CD4-positive, alpha-beta T cell (primary cell): ENCODE results near the gene TGFBR2. TPM values are rescaled to one million over a fixed set of nuclear protein-coding genes. Genes with fewer than 3 reads are reported as not detected.
A peak's percentile ranks its signal among the peaks of the same experiment; 100 is the strongest.

Source experiments
- ATAC-seq: fragments of 200-7000 bp; cut with Tn5 transposase; one replicate; pipeline ENCODE4 v1.10.0; 2022; ENCODE audit warnings: mild to moderate bottlenecking; ENCODE audit not compliant: poor library complexity
- CTCF ChIA-PET: fragments of 350-600 bp; sonication (Branson Sonifier 250); formaldehyde crosslinking; loops from one replicate; lab custom pipeline; 2021; ENCODE audit warnings: antibody characterized with exemption, inconsistent platforms; lab: Charles Lee
- POLR2A ChIA-PET: fragments of 350-600 bp; sonication (Branson Sonifier 250); formaldehyde crosslinking; loops from one replicate; lab custom pipeline; 2021; ENCODE audit warnings: antibody characterized with exemption, inconsistent platforms; lab: Charles Lee
- DNase-seq, 14 experiments: peaks; one replicate each; pipeline ENCODE4 v3.0.0-alpha.2; 2013 to 2020; ENCODE audit warnings: mixed read lengths in 2 of 14
- H3K27ac ChIP-seq, 2 donors: one replicate each; pipeline versions ENCODE4 v1.5.1 to v1.7.0; 2013; ENCODE audit warnings: low read length in 2 of 2, low read depth in 1 of 2, mild to moderate bottlenecking in 1 of 2
- H3K27me3 ChIP-seq, 2 experiments: 1 replicate in 1 of 2; 2 replicates in 1 of 2; pipeline versions ENCODE4 v1.6.1 to v1.7.0; 2013; ENCODE audit warnings: low read length in 2 of 2, control low read depth in 1 of 2, mild to moderate bottlenecking in 1 of 2, moderate library complexity in 1 of 2; ENCODE audit not compliant: insufficient read depth in 2 of 2, control insufficient read depth in 1 of 2
- H3K36me3 ChIP-seq: one replicate; pipeline ENCODE4 v1.6.1; 2013; ENCODE audit warnings: low read length, control low read depth; ENCODE audit not compliant: insufficient read depth
- H3K4me1 ChIP-seq: one replicate; pipeline ENCODE4 v1.6.1; 2013; ENCODE audit warnings: low read length, control low read depth; ENCODE audit not compliant: insufficient read depth
- H3K4me3 ChIP-seq: one replicate; pipeline ENCODE4 v1.5.1; 2013; ENCODE audit warnings: mild to moderate bottlenecking, low read length, moderate library complexity
- H3K9me3 ChIP-seq, 2 experiments: 1 replicate in 1 of 2; 2 replicates in 1 of 2; pipeline versions ENCODE4 v1.6.1 to v1.7.0; 2013; ENCODE audit warnings: low read length in 2 of 2, mild to moderate bottlenecking in 2 of 2, control low read depth in 1 of 2, moderate library complexity in 1 of 2; ENCODE audit not compliant: control insufficient read depth in 1 of 2, insufficient read depth in 1 of 2
- H3K27ac Mint-ChIP-seq: one replicate; pipeline ENCODE4 v1.8.0; 2020; ENCODE audit warnings: mixed read lengths
- H3K27me3 Mint-ChIP-seq: one replicate; pipeline ENCODE4 v1.8.0; 2021; ENCODE audit warnings: mixed read lengths
- H3K36me3 Mint-ChIP-seq: one replicate; pipeline ENCODE4 v1.8.0; 2021; ENCODE audit warnings: low read depth, mixed read lengths
- H3K4me1 Mint-ChIP-seq: one replicate; pipeline ENCODE4 v1.8.0; 2021; ENCODE audit warnings: low read depth, mixed read lengths
- H3K4me3 Mint-ChIP-seq: one replicate; pipeline ENCODE4 v1.8.0; 2020; ENCODE audit warnings: mild to moderate bottlenecking, mixed read lengths
- H3K9me3 Mint-ChIP-seq: one replicate; pipeline ENCODE4 v1.8.0; 2020; ENCODE audit warnings: mixed read lengths
- CTCF ChIP-seq: fragments of 200-600 bp; IDR thresholded peaks from one replicate; pipeline ENCODE4 v1.8.0; 2022; ENCODE audit warnings: antibody characterized with exemption, mild to moderate bottlenecking
- intact Hi-C, 2 experiments: fragments of 100-400 bp; cut with DNase I in 1 of 2; cut with micrococcal nuclease in 1 of 2; formaldehyde crosslinking; loops; one replicate each; pipeline versions ENCODE4 v1.15.1 to v1.9.0; 2023 to 2025; cut with DNase I, micrococcal nuclease
- total RNA-seq, 174 experiments: library from RNA in 2 of 174; stranded (reverse) in 2 of 174; gene quantifications; one replicate each; pipeline ENCODE4 v1.2.3 and lab custom pipeline; 2021 to 2026

The TGFBR2 gene
- total RNA-seq, 2 experiments from 2014 or later: 203 to 205 TPM

- Mint-ChIP-seq H3K27ac (peak overlapping the region; percentile 86), H3K4me1 (peaks cover 95% of the 10 kb centered on the region), H3K9me3 (no peaks in the 10 kb centered on the region), H3K27me3 (no peaks in the 10 kb centered on the region), H3K4me3 (peak overlapping the region; percentile 57), H3K36me3 (peaks cover 97% of the 10 kb centered on the region)
- no peaks in the 10 kb centered on the region for H3K9me3 ChIP-seq
- H3K36me3 ChIP-seq: peaks cover 67% of the 10 kb centered on the region
- ChIA-PET POLR2A (interaction anchor here (0.7 to 2.5 kb wide), 11 partner anchors 9 to 76 kb away, joined by 3 to 9 read pairs (median 4); partner anchors contain the start of gene TGFBR2), CTCF (interaction anchor here (0.8 to 1.1 kb wide), 2 partner anchors 11 to 363 kb away, joined by 3 to 4 read pairs; no protein-coding TSS in a partner anchor)
- H3K27me3 ChIP-seq: no peaks in the 10 kb centered on the region
- H3K4me1 ChIP-seq: peaks cover 49% of the 10 kb centered on the region
- H3K4me3 ChIP-seq: no peak overlapping the region
- TF ChIP-seq CTCF: no peak
- ATAC-seq (no peak), DNase-seq (no peak)
- intact Hi-C loops: loop anchor here (5.0 to 10.0 kb wide), 2 partner anchors 35 to 48 kb away; no protein-coding TSS in a partner anchor
- H3K27ac ChIP-seq: peak overlapping the region; percentile 8 to 13
These were observed 76.2 kb downstream of the TGFBR2 start for GRCh38 chr3:30682434-30683155.

- POLR2A ChIA-PET: no interaction called here
- CTCF ChIA-PET: interaction anchor here (0.8 to 1.9 kb wide), 3 partner anchors 9 to 55 kb away, joined by 3 to 6 read pairs (median 5); no protein-coding TSS in a partner anchor
- no peak for DNase-seq
These were observed 77.4 kb downstream of the TGFBR2 start for GRCh38 chr3:30683769-30684168.

GRCh38 chr3:30684356-30684755, 78.0 kb downstream of the TGFBR2 start:
- Histone ChIP-seq H3K36me3 (peaks cover 69% of the 10 kb centered on the region), H3K4me3 (no peak overlapping the region), H3K27ac (peak overlapping the region in 1 of 2 donors; percentile 17), H3K9me3 (no peaks in the 10 kb centered on the region), H3K4me1 (peaks cover 58% of the 10 kb centered on the region), H3K27me3 (no peaks in the 10 kb centered on the region)
- DNase-seq (no peak), ATAC-seq (no peak)
- CTCF ChIA-PET: interaction anchor here (0.8 to 1.9 kb wide), 3 partner anchors 9 to 55 kb away, joined by 3 to 6 read pairs (median 5); no protein-coding TSS in a partner anchor
- Mint-ChIP-seq H3K27me3 (no peaks in the 10 kb centered on the region), H3K4me1 (peaks cover 97% of the 10 kb centered on the region), H3K27ac (peak overlapping the region; percentile 82), H3K36me3 (peaks cover 97% of the 10 kb centered on the region), H3K9me3 (no peaks in the 10 kb centered on the region), H3K4me3 (no peak overlapping the region)
- POLR2A ChIA-PET: interaction anchor here (0.8 to 1.2 kb wide), 3 partner anchors 17 to 36 kb away, joined by 3 read pairs; no protein-coding TSS in a partner anchor
- TF ChIP-seq CTCF: no peak
- intact Hi-C loops: loop anchor here (5.0 to 10.0 kb wide), 2 partner anchors 37 to 50 kb away; no protein-coding TSS in a partner anchor

More at GRCh38 chr3:30683769-30684168, 77.4 kb downstream of the TGFBR2 start:
- no peaks in the 10 kb centered on the region for H3K27me3 Mint-ChIP-seq
- peak overlapping the region; percentile 82 for H3K27ac Mint-ChIP-seq
- Histone ChIP-seq H3K9me3 (no peaks in the 10 kb centered on the region), H3K36me3 (peaks cover 69% of the 10 kb centered on the region), H3K27me3 (no peaks in the 10 kb centered on the region), H3K4me1 (peaks cover 57% of the 10 kb centered on the region), H3K27ac (peak overlapping the region; percentile 17 to 23), H3K4me3 (no peak overlapping the region)
- no peak for ATAC-seq
- H3K9me3 Mint-ChIP-seq: no peaks in the 10 kb centered on the region
- TF ChIP-seq CTCF: no peak
- intact Hi-C loops: loop anchor here (5.0 to 10.0 kb wide), 2 partner anchors 36 to 49 kb away; no protein-coding TSS in a partner anchor
- peaks cover 97% of the 10 kb centered on the region for H3K36me3 Mint-ChIP-seq
- peak overlapping the region; percentile 55 for H3K4me3 Mint-ChIP-seq
- H3K4me1 Mint-ChIP-seq: peaks cover 97% of the 10 kb centered on the region
